Activated T-helper 17 cell treated with anti-CD3 and anti-CD28 coated beads, Interleukin-2, amount 50 U/mL, for 72 hours (primary cell): Measurements from ENCODE around the gene KAT6B. TPM values are rescaled to one million over a fixed set of nuclear protein-coding genes. Genes with fewer than 3 reads are reported as not detected.
A peak's percentile ranks its signal among the peaks of the same experiment; 100 is the strongest.

Source experiments
- ATAC-seq: fragments of 150-1000 bp; cut with Tn5 transposase; replicated peaks from 2 replicates; pipeline ENCODE4 v1.10.0; 2021; ENCODE audit warnings: mild to moderate bottlenecking, moderate library complexity
- H3K27ac Mint-ChIP-seq: one replicate; pipeline ENCODE4 v1.8.0; 2022; ENCODE audit warnings: mixed read lengths
- H3K27me3 Mint-ChIP-seq: one replicate; pipeline ENCODE4 v1.8.0; 2022; ENCODE audit warnings: mixed read lengths
- H3K36me3 Mint-ChIP-seq: one replicate; pipeline ENCODE4 v1.8.0; 2022; ENCODE audit warnings: low read depth, mild to moderate bottlenecking, mixed read lengths
- H3K4me1 Mint-ChIP-seq: one replicate; pipeline ENCODE4 v1.8.0; 2022; ENCODE audit warnings: mixed read lengths
- H3K4me3 Mint-ChIP-seq: one replicate; pipeline ENCODE4 v1.8.0; 2022; ENCODE audit warnings: mild to moderate bottlenecking, mixed read lengths
- H3K9me3 Mint-ChIP-seq: one replicate; pipeline ENCODE4 v1.8.0; 2022; ENCODE audit warnings: mixed read lengths
- total RNA-seq, 2 donors: library from RNA; stranded (reverse); gene quantifications; one replicate each; pipeline ENCODE4 v1.2.3, GENCODE V29; 2022

The KAT6B gene
- total RNA-seq, 2 donors from 2014 or later = 20.5 to 25.9 TPM

- no peak overlapping the region for H3K4me3 Mint-ChIP-seq
- H3K27me3 Mint-ChIP-seq = no peaks in the 10 kb centered on the region
- H3K27ac Mint-ChIP-seq = no peak overlapping the region
- no peaks in the 10 kb centered on the region for H3K9me3 Mint-ChIP-seq
- ATAC-seq = no peak
- peaks cover 26% of the 10 kb centered on the region for H3K4me1 Mint-ChIP-seq
- H3K36me3 Mint-ChIP-seq = peaks cover 5% of the 10 kb centered on the region
Measured at GRCh38 chr10:74921744-74922143, 95.3 kb downstream of the KAT6B start.

GRCh38 chr10:74922921-74923320 lies 96.5 kb downstream of the KAT6B start:
- Mint-ChIP-seq H3K36me3 (peaks cover 5% of the 10 kb centered on the region), H3K4me3 (no peak overlapping the region), H3K27me3 (no peaks in the 10 kb centered on the region), H3K27ac (peak overlapping the region; percentile 39), H3K9me3 (no peaks in the 10 kb centered on the region), H3K4me1 (peaks cover 28% of the 10 kb centered on the region)
- ATAC-seq = no peak

- peak overlapping the region; percentile 39 for H3K27ac Mint-ChIP-seq
- peaks cover 5% of the 10 kb centered on the region for H3K36me3 Mint-ChIP-seq
- peaks cover 28% of the 10 kb centered on the region for H3K4me1 Mint-ChIP-seq
- H3K9me3 Mint-ChIP-seq = no peaks in the 10 kb centered on the region
- ATAC-seq = no peak
- no peak overlapping the region for H3K4me3 Mint-ChIP-seq
- no peaks in the 10 kb centered on the region for H3K27me3 Mint-ChIP-seq
Measured at GRCh38 chr10:74923556-74923955, 97.2 kb downstream of the KAT6B start.

- Mint-ChIP-seq H3K4me1 (peaks cover 28% of the 10 kb centered on the region), H3K4me3 (no peak overlapping the region), H3K36me3 (peaks cover 5% of the 10 kb centered on the region), H3K27me3 (no peaks in the 10 kb centered on the region), H3K9me3 (no peaks in the 10 kb centered on the region), H3K27ac (no peak overlapping the region)
- ATAC-seq = no peak
Measured at GRCh38 chr10:74924251-74924963, 98.0 kb downstream of the KAT6B start.

- ATAC-seq = no peak
- peaks cover 28% of the 10 kb centered on the region for H3K4me1 Mint-ChIP-seq
- no peaks in the 10 kb centered on the region for H3K9me3 Mint-ChIP-seq
- no peaks in the 10 kb centered on the region for H3K27me3 Mint-ChIP-seq
- H3K36me3 Mint-ChIP-seq = no peaks in the 10 kb centered on the region
- H3K27ac Mint-ChIP-seq = no peak overlapping the region
- H3K4me3 Mint-ChIP-seq = no peak overlapping the region
Measured at GRCh38 chr10:74925291-74925690, 98.9 kb downstream of the KAT6B start.

GRCh38 chr10:74925708-74926107 lies 99.3 kb downstream of the KAT6B start:
- Mint-ChIP-seq H3K9me3 (no peaks in the 10 kb centered on the region), H3K4me1 (peaks cover 28% of the 10 kb centered on the region), H3K36me3 (no peaks in the 10 kb centered on the region), H3K27ac (no peak overlapping the region), H3K4me3 (no peak overlapping the region), H3K27me3 (no peaks in the 10 kb centered on the region)
- ATAC-seq = no peak

GRCh38 chr10:74926791-74927585 lies 100.6 kb downstream of the KAT6B start:
- peaks cover 28% of the 10 kb centered on the region for H3K4me1 Mint-ChIP-seq
- H3K36me3 Mint-ChIP-seq = no peaks in the 10 kb centered on the region
- H3K27ac Mint-ChIP-seq = no peak overlapping the region
- H3K27me3 Mint-ChIP-seq = no peaks in the 10 kb centered on the region
- no peaks in the 10 kb centered on the region for H3K9me3 Mint-ChIP-seq
- H3K4me3 Mint-ChIP-seq = no peak overlapping the region
- no peak for ATAC-seq

- Mint-ChIP-seq H3K36me3 (no peaks in the 10 kb centered on the region), H3K9me3 (no peaks in the 10 kb centered on the region), H3K27ac (no peak overlapping the region)
Measured at GRCh38 chr10:74927701-74928100, 101.3 kb downstream of the KAT6B start.

GRCh38 chr10:74928742-74929191 lies 102.4 kb downstream of the KAT6B start:
- no peaks in the 10 kb centered on the region for H3K36me3 Mint-ChIP-seq
- no peaks in the 10 kb centered on the region for H3K9me3 Mint-ChIP-seq
- H3K4me1 Mint-ChIP-seq = peaks cover 17% of the 10 kb centered on the region
- H3K27me3 Mint-ChIP-seq = no peaks in the 10 kb centered on the region
- no peak overlapping the region for H3K27ac Mint-ChIP-seq
- no peak overlapping the region for H3K4me3 Mint-ChIP-seq
- no peak for ATAC-seq

More at GRCh38 chr10:74927701-74928100, 101.3 kb downstream of the KAT6B start:
- no peak overlapping the region for H3K4me3 Mint-ChIP-seq
- ATAC-seq = no peak
- peaks cover 27% of the 10 kb centered on the region for H3K4me1 Mint-ChIP-seq
- H3K27me3 Mint-ChIP-seq = no peaks in the 10 kb centered on the region

GRCh38 chr10:74929197-74929596 lies 102.8 kb downstream of the KAT6B start:
- Mint-ChIP-seq H3K27me3 (no peaks in the 10 kb centered on the region), H3K9me3 (no peaks in the 10 kb centered on the region), H3K36me3 (no peaks in the 10 kb centered on the region), H3K4me1 (peaks cover 16% of the 10 kb centered on the region), H3K27ac (no peak overlapping the region), H3K4me3 (no peak overlapping the region)
- no peak for ATAC-seq

- peaks cover 19% of the 10 kb centered on the region for H3K4me1 Mint-ChIP-seq
- H3K27me3 Mint-ChIP-seq = no peaks in the 10 kb centered on the region
- no peaks in the 10 kb centered on the region for H3K36me3 Mint-ChIP-seq
- H3K9me3 Mint-ChIP-seq = no peaks in the 10 kb centered on the region
- H3K27ac Mint-ChIP-seq = no peak overlapping the region
- no peak overlapping the region for H3K4me3 Mint-ChIP-seq
- no peak for ATAC-seq
Measured at GRCh38 chr10:74930965-74931364, 104.6 kb downstream of the KAT6B start.

GRCh38 chr10:74932648-74933047 lies 106.2 kb downstream of the KAT6B start:
- Mint-ChIP-seq H3K9me3 (no peaks in the 10 kb centered on the region), H3K27me3 (no peaks in the 10 kb centered on the region), H3K4me1 (peaks cover 14% of the 10 kb centered on the region), H3K36me3 (no peaks in the 10 kb centered on the region), H3K27ac (no peak overlapping the region), H3K4me3 (no peak overlapping the region)
- ATAC-seq = no peak

- no peaks in the 10 kb centered on the region for H3K9me3 Mint-ChIP-seq
- no peak overlapping the region for H3K4me3 Mint-ChIP-seq
- ATAC-seq = no peak
- no peaks in the 10 kb centered on the region for H3K36me3 Mint-ChIP-seq
- peak overlapping the region; percentile 2 for H3K27ac Mint-ChIP-seq
- no peaks in the 10 kb centered on the region for H3K27me3 Mint-ChIP-seq
- H3K4me1 Mint-ChIP-seq = peaks cover 15% of the 10 kb centered on the region
Measured at GRCh38 chr10:74934100-74934812, 107.9 kb downstream of the KAT6B start.

- no peaks in the 10 kb centered on the region for H3K36me3 Mint-ChIP-seq
- ATAC-seq = no peak
- H3K9me3 Mint-ChIP-seq = no peaks in the 10 kb centered on the region
- peaks cover 27% of the 10 kb centered on the region for H3K4me1 Mint-ChIP-seq
- no peak overlapping the region for H3K27ac Mint-ChIP-seq
- H3K27me3 Mint-ChIP-seq = no peaks in the 10 kb centered on the region
- no peak overlapping the region for H3K4me3 Mint-ChIP-seq
Measured at GRCh38 chr10:74936577-74937265, 110.3 kb downstream of the KAT6B start.
